ENCODE measurements around the gene PYGM.

- no peak for TF ChIP-seq CTCF (IDR thresholded peaks at IDR 0.05; ENCODE audit: extremely low read depth in 1 of 2, insufficient read depth in 1 of 2, low read depth in 1 of 2, low read length in 2 of 2)
- TF ChIP-seq FOS (IDR thresholded peaks at IDR 0.05; ENCODE audit: borderline replicate concordance, insufficient read depth, low read length): no peak
- TF ChIP-seq EZH2 (IDR thresholded peaks at IDR 0.05; ENCODE audit: borderline replicate concordance, low read depth, low read length, severe bottlenecking): no peak
- TF ChIP-seq POLR2A (IDR thresholded peaks at IDR 0.05; ENCODE audit: low read depth, low read length): no peak
- no peak for TF ChIP-seq MYC (IDR thresholded peaks at IDR 0.05; ENCODE audit: low read depth, low read length)
- TF ChIP-seq MAX (IDR thresholded peaks at IDR 0.05; ENCODE audit: insufficient read depth, insufficient read length): no peak
- no peak for TF ChIP-seq POLR2AphosphoS5 (IDR thresholded peaks at IDR 0.05; ENCODE audit: insufficient read depth, low read depth, low read length)
- TF ChIP-seq JUN (IDR thresholded peaks at IDR 0.05; ENCODE audit: borderline replicate concordance, insufficient read depth, insufficient read length, low read depth): no peak
Observed at GRCh38 chr11:64801158-64801464, 41.3 kb upstream of the PYGM start.

Data from endothelial cell of umbilical vein (primary cell).